ENCODE results near the gene NEDD4.
"Not testable (repeated sequence)": the region's sequence is repeated elsewhere in the genome, so short reads cannot be mapped to it uniquely, and the experiment has no call there.

The NEDD4 gene

GRCh38 chr15:56017511-56017910 lies 24.1 kb upstream of the NEDD4 start:
- H3K27ac Mint-ChIP-seq = no peak overlapping the region

GRCh38 chr15:56016281-56016680 lies 22.9 kb upstream of the NEDD4 start:
- no peaks in the 10 kb centered on the region for H3K27me3 Mint-ChIP-seq (ENCODE audit: low read depth, poor library complexity)

More at GRCh38 chr15:56017511-56017910, 24.1 kb upstream of the NEDD4 start:
- Mint-ChIP-seq H3K27me3 (ENCODE audit: low read depth, poor library complexity) (no peaks in the 10 kb centered on the region), H3K4me1 (peaks cover 6% of the 10 kb centered on the region), H3K9me3 (peaks cover 37% of the 10 kb centered on the region), H3K4me3 (no peak overlapping the region), H3K36me3 (ENCODE audit: low read depth) (peaks cover 8% of the 10 kb centered on the region)
- DNase-seq = no peak
- no peak for TF ChIP-seq CTCF (IDR thresholded peaks at IDR 0.05)

GRCh38 chr15:56014677-56015076 lies 21.3 kb upstream of the NEDD4 start:
- no peak for TF ChIP-seq CTCF (IDR thresholded peaks at IDR 0.05)
- H3K27ac Mint-ChIP-seq = no peak overlapping the region
- DNase-seq = no peak
- no peaks in the 10 kb centered on the region for H3K4me1 Mint-ChIP-seq
- H3K9me3 Mint-ChIP-seq = peaks cover 34% of the 10 kb centered on the region
- H3K36me3 Mint-ChIP-seq (ENCODE audit: low read depth) = peaks cover 6% of the 10 kb centered on the region
- no peak overlapping the region for H3K4me3 Mint-ChIP-seq
- no peaks in the 10 kb centered on the region for H3K27me3 Mint-ChIP-seq (ENCODE audit: low read depth, poor library complexity)

More at GRCh38 chr15:56016281-56016680, 22.9 kb upstream of the NEDD4 start:
- no peak for DNase-seq
- Mint-ChIP-seq H3K4me1 (no peaks in the 10 kb centered on the region), H3K4me3 (no peak overlapping the region), H3K9me3 (peaks cover 34% of the 10 kb centered on the region), H3K36me3 (ENCODE audit: low read depth) (peaks cover 6% of the 10 kb centered on the region), H3K27ac (no peak overlapping the region)
- no peak for TF ChIP-seq CTCF (IDR thresholded peaks at IDR 0.05)

DNA sequence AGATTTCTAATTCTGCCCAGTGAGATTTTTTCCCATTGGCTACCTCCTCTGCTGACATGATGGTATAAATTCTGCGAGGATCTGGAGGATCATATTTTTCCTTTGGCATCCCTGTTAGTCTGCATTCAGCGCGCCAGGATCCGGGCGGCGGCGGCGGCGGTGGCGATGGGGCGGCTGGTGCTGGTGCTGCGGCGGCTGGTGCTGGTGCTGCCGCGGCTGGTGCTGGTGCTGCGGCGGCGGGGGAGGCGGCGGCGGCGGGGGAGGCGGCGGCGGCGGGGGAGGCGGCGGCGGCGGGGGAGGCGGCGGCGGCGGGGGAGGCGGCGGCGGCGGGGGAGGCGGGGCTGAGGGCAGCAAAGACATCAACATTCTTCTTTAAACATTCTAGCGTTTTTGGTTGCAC lies 13.6 kb upstream of the NEDD4 start:
- peaks cover 40% of the 10 kb centered on the region for H3K27me3 Mint-ChIP-seq (ENCODE audit: low read depth, poor library complexity)
- H3K27ac Mint-ChIP-seq; H3K36me3 Mint-ChIP-seq (ENCODE audit: low read depth); H3K4me1 Mint-ChIP-seq; H3K9me3 Mint-ChIP-seq: not testable (repeated sequence)
- peak overlapping the region; percentile 78 for H3K4me3 Mint-ChIP-seq
- DNase-seq = peak; percentile 73

DNA sequence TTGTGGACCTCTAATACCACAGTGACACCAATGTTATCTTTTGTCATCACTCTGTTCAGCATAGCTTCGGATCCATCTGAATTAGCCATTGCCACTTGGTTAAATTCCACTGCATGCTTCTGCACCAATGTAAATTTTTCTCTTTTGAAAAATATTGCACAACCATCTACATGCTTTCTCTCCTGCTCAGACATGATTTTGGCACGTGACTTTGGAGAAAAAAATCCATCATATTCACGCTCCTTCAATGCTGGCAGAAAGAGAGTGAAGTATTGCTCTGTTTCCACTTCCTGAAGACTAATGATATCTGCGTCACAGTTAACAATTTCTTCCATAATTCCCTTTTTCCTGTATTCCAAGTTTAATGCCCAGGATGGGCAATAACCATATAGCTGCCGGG lies 13.0 kb upstream of the NEDD4 start:
- not testable (repeated sequence) for H3K4me1 Mint-ChIP-seq; H3K36me3 Mint-ChIP-seq (ENCODE audit: low read depth); H3K27ac Mint-ChIP-seq; H3K9me3 Mint-ChIP-seq; DNase-seq
- peaks cover 40% of the 10 kb centered on the region for H3K27me3 Mint-ChIP-seq (ENCODE audit: low read depth, poor library complexity)
- H3K4me3 Mint-ChIP-seq = peak overlapping the region; percentile 78

- H3K9me3 Mint-ChIP-seq; DNase-seq; H3K36me3 Mint-ChIP-seq (ENCODE audit: low read depth); H3K4me3 Mint-ChIP-seq; H3K4me1 Mint-ChIP-seq; H3K27ac Mint-ChIP-seq: not testable (repeated sequence)
- peaks cover 40% of the 10 kb centered on the region for H3K27me3 Mint-ChIP-seq (ENCODE audit: low read depth, poor library complexity)
Measured at GRCh38 chr15:56004281-56004680, 10.9 kb upstream of the NEDD4 start.

GRCh38 chr15:56003777-56004176 lies 10.4 kb upstream of the NEDD4 start:
- H3K4me3 Mint-ChIP-seq; DNase-seq; H3K27ac Mint-ChIP-seq; H3K9me3 Mint-ChIP-seq; H3K36me3 Mint-ChIP-seq (ENCODE audit: low read depth); H3K4me1 Mint-ChIP-seq: not testable (repeated sequence)
- peaks cover 40% of the 10 kb centered on the region for H3K27me3 Mint-ChIP-seq (ENCODE audit: low read depth, poor library complexity)

GRCh38 chr15:56003277-56003676 lies 9.9 kb upstream of the NEDD4 start:
- not testable (repeated sequence) for H3K4me3 Mint-ChIP-seq; DNase-seq; H3K36me3 Mint-ChIP-seq (ENCODE audit: low read depth); H3K27ac Mint-ChIP-seq; H3K4me1 Mint-ChIP-seq; H3K9me3 Mint-ChIP-seq
- H3K27me3 Mint-ChIP-seq (ENCODE audit: low read depth, poor library complexity) = peaks cover 39% of the 10 kb centered on the region
